ACC112 (cell line): Measurements from ENCODE around the gene GRPEL1.

Experiments
- H2AFZ ChIP-seq: fragments of 200-600 bp; sonication (generic); one replicate; pipeline ENCODE4 v1.6.0; 2017; ENCODE audit warnings: antibody characterized with exemption, low read length; ENCODE audit not compliant: unreplicated experiment
- H3K27ac ChIP-seq: fragments of 200-600 bp; sonication (generic); 2 replicates; pipeline ENCODE4 v1.5.1; 2014; ENCODE audit warnings: low read depth, mild to moderate bottlenecking, antibody characterized with exemption, low read length, moderate library complexity
- H3K27me3 ChIP-seq: fragments of 200-600 bp; sonication (generic); 2 replicates; pipeline ENCODE4 v1.6.1; 2014; ENCODE audit warnings: mild to moderate bottlenecking, antibody characterized with exemption, low read length, moderate library complexity, mixed read lengths; ENCODE audit not compliant: insufficient read depth
- H3K36me3 ChIP-seq: fragments of 200-600 bp; sonication (generic); 2 replicates; pipeline ENCODE4 v1.6.1; 2016; ENCODE audit warnings: mild to moderate bottlenecking, antibody characterized with exemption, low read length, moderate library complexity, mixed read lengths; ENCODE audit not compliant: insufficient read depth
- H3K4me1 ChIP-seq: fragments of 200-600 bp; sonication (generic); one replicate; pipeline ENCODE4 v1.6.1; 2016; ENCODE audit warnings: low read length, mixed read lengths; ENCODE audit not compliant: insufficient read depth, unreplicated experiment, control insufficient read depth
- H3K4me3 ChIP-seq: fragments of 200-600 bp; sonication (generic); 2 replicates; pipeline ENCODE4 v1.5.1; 2014; ENCODE audit warnings: mild to moderate bottlenecking, low read depth, low read length
- H3K79me2 ChIP-seq: fragments of 200-600 bp; sonication (generic); one replicate; pipeline ENCODE4 v1.6.0; 2016; ENCODE audit warnings: low read length; ENCODE audit not compliant: control insufficient read depth, unreplicated experiment, insufficient read depth

GRPEL1 gene

GRCh38 chr4:7015383-7016035 is 52.4 kb downstream of the GRPEL1 start:
- Histone ChIP-seq H3K27ac (peak overlapping the region; percentile 9; the same call in 1 of the 2 replicates), H3K4me3 (no peak overlapping the region), H3K79me2 (no peaks in the 10 kb centered on the region), H3K4me1 (peaks cover 6% of the 10 kb centered on the region), H2AFZ (no peak overlapping the region), H3K27me3 (no peaks in the 10 kb centered on the region), H3K36me3 (peaks cover 15% of the 10 kb centered on the region; the same call in 1 of the 2 replicates)

- no peak overlapping the region for H2AFZ ChIP-seq
- peaks cover 18% of the 10 kb centered on the region for H3K36me3 ChIP-seq
- no peak overlapping the region for H3K4me3 ChIP-seq
- H3K4me1 ChIP-seq: peaks cover 6% of the 10 kb centered on the region
- H3K27ac ChIP-seq: no peak overlapping the region
- H3K27me3 ChIP-seq: no peaks in the 10 kb centered on the region
- H3K79me2 ChIP-seq: no peaks in the 10 kb centered on the region
These were observed 53.0 kb downstream of the GRPEL1 start for GRCh38 chr4:7014815-7015214.

DNA sequence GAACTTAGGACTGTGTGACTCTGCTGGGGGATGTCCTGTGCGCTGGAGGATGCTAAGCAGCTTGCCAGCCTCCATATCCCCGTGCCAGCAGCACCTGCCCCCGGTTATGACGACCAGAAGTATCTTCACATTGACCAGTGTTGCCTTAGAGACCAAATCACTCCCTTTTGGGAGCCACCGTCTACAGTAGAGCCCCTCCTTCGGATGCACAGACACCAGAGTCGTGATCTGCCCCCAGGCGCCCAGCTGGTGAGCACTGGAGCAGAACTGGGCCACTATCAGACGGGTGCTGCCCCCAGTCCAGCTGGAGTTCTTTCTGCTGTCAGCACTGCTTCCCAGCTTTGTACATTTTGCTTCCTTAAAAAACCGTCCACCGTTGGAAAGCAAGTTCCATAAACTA is 54.7 kb downstream of the GRPEL1 start:
- Histone ChIP-seq H3K4me3 (no peak overlapping the region), H3K27ac (no peak overlapping the region), H3K4me1 (peaks cover 6% of the 10 kb centered on the region), H3K36me3 (peaks cover 20% of the 10 kb centered on the region), H2AFZ (no peak overlapping the region), H3K79me2 (no peaks in the 10 kb centered on the region), H3K27me3 (no peaks in the 10 kb centered on the region)

- H3K27me3 ChIP-seq: no peaks in the 10 kb centered on the region
- peaks cover 4% of the 10 kb centered on the region for H3K4me1 ChIP-seq
- no peak overlapping the region for H2AFZ ChIP-seq
- H3K27ac ChIP-seq: no peak overlapping the region
- peaks cover 17% of the 10 kb centered on the region for H3K36me3 ChIP-seq
- no peak overlapping the region for H3K4me3 ChIP-seq
- H3K79me2 ChIP-seq: no peaks in the 10 kb centered on the region
These were observed 58.3 kb downstream of the GRPEL1 start for GRCh38 chr4:7009564-7009963.
